WTC11 (cell line): ENCODE measurements around the gene CEACAM16.

Experiments used
- ELF4 ChIP-seq: sonication (generic); formaldehyde crosslinking; IDR thresholded peaks from 2 replicates; pipeline ENCODE4 v1.8.1; 2022; ENCODE audit warnings: low read depth, mild to moderate bottlenecking, moderate library complexity, missing genetic modification reagents
- FOXK1 ChIP-seq: sonication (generic); formaldehyde crosslinking; IDR thresholded peaks from 2 replicates; pipeline ENCODE4 v1.8.0; 2022; ENCODE audit warnings: mild to moderate bottlenecking, moderate library complexity, missing genetic modification reagents
- IRF2 ChIP-seq: sonication (generic); formaldehyde crosslinking; IDR thresholded peaks from 2 replicates; pipeline ENCODE4 v1.8.0; 2022; ENCODE audit warnings: low read depth, missing genetic modification reagents, borderline replicate concordance
- SP1 ChIP-seq: sonication (generic); formaldehyde crosslinking; conservative IDR thresholded peaks from 2 replicates; pipeline ENCODE4 v1.8.1; 2022; ENCODE audit warnings: missing genetic modification reagents
- TEAD4 ChIP-seq: sonication (generic); formaldehyde crosslinking; IDR thresholded peaks from 2 replicates; pipeline ENCODE4 v1.8.0; 2022; ENCODE audit warnings: mild to moderate bottlenecking, missing genetic modification reagents
- ZBTB21 ChIP-seq: sonication (generic); formaldehyde crosslinking; IDR thresholded peaks from 2 replicates; pipeline ENCODE4 v1.8.1; 2023; ENCODE audit warnings: mild to moderate bottlenecking, missing genetic modification reagents, borderline replicate concordance
- ZNF671 ChIP-seq: fragments of 250-450 bp; sonication (Bioruptor Pico); IDR thresholded peaks from 2 replicates; pipeline ENCODE4 v1.8.0; 2021; ENCODE audit warnings: mild to moderate bottlenecking
- TF ChIP-seq, protein P1 (sequence below): fragments of 200-600 bp; IDR thresholded peaks from 2 replicates; pipeline ENCODE4 v1.8.0; 2022; ENCODE audit warnings: antibody characterized with exemption
- TF ChIP-seq, protein P2 (sequence below): sonication (generic); formaldehyde crosslinking; IDR thresholded peaks from 2 replicates; pipeline ENCODE4 v1.8.1; 2022; ENCODE audit warnings: low read depth, missing genetic modification reagents, borderline replicate concordance

DNA sequence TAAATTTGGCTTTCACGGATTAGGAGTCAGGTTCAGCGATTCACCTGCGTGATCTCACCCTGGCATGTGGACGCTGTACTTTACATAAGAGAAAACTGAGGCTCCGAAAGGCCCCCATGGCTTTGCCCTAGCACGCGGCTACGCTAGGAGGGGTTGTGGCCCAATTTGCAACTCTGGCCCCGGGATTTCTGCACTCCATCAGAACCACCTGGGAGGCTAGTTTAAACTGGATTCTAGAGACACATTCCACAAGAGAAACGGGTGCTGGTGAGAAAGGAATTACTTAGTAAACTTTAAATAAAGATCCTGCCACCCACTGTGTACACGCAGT lies 55.8 kb downstream of the CEACAM16 start:
- TF ChIP-seq ZBTB21 (CRISPR knock-in tag) (no peak), FOXK1 (CRISPR knock-in tag) (no peak), ELF4 (no peak), TEAD4 (CRISPR knock-in tag) (no peak), ZNF671 (CRISPR knock-in tag) (no peak), SP1 (CRISPR knock-in tag) (no peak), IRF2 (no peak)
- TF ChIP-seq, protein P1, sequence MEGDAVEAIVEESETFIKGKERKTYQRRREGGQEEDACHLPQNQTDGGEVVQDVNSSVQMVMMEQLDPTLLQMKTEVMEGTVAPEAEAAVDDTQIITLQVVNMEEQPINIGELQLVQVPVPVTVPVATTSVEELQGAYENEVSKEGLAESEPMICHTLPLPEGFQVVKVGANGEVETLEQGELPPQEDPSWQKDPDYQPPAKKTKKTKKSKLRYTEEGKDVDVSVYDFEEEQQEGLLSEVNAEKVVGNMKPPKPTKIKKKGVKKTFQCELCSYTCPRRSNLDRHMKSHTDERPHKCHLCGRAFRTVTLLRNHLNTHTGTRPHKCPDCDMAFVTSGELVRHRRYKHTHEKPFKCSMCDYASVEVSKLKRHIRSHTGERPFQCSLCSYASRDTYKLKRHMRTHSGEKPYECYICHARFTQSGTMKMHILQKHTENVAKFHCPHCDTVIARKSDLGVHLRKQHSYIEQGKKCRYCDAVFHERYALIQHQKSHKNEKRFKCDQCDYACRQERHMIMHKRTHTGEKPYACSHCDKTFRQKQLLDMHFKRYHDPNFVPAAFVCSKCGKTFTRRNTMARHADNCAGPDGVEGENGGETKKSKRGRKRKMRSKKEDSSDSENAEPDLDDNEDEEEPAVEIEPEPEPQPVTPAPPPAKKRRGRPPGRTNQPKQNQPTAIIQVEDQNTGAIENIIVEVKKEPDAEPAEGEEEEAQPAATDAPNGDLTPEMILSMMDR = no peak
- TF ChIP-seq, protein P2, sequence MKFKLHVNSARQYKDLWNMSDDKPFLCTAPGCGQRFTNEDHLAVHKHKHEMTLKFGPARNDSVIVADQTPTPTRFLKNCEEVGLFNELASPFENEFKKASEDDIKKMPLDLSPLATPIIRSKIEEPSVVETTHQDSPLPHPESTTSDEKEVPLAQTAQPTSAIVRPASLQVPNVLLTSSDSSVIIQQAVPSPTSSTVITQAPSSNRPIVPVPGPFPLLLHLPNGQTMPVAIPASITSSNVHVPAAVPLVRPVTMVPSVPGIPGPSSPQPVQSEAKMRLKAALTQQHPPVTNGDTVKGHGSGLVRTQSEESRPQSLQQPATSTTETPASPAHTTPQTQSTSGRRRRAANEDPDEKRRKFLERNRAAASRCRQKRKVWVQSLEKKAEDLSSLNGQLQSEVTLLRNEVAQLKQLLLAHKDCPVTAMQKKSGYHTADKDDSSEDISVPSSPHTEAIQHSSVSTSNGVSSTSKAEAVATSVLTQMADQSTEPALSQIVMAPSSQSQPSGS (CRISPR knock-in tag) = no peak
